Esophagus squamous epithelium (tissue), 5 donors: ENCODE data around the gene UBE2Q2. TPM values are rescaled to one million over a fixed set of nuclear protein-coding genes. Genes with fewer than 3 reads are reported as not detected.

Experiments
- DNase-seq: peaks from one replicate; lab custom pipeline; 2025; lab: John Stamatoyannopoulos, UW
- H3K27ac ChIP-seq, 4 donors: fragments of 200-600 bp; sonication (generic); one replicate each; pipeline ENCODE4 v1.5.1; 2016 to 2019; ENCODE audit warnings: mild to moderate bottlenecking in 1 of 4
- H3K27me3 ChIP-seq, 4 donors: fragments of 200-600 bp; sonication (generic); 1 replicate in 3 of 4; 2 replicates in 1 of 4; pipeline versions ENCODE4 v1.5.1 to v1.6.0; 2017 to 2021; ENCODE audit warnings: antibody characterized with exemption in 1 of 4
- H3K36me3 ChIP-seq, 3 donors: fragments of 200-600 bp; sonication (generic); one replicate each; pipeline ENCODE4 v1.5.1; 2016 to 2019
- H3K4me1 ChIP-seq, 3 donors: fragments of 200-600 bp; sonication (generic); one replicate each; pipeline ENCODE4 v1.5.1; 2017 to 2019
- H3K4me3 ChIP-seq, 4 donors: fragments of 200-600 bp; sonication (generic); 1 replicate in 3 of 4; 2 replicates in 1 of 4; pipeline ENCODE4 v1.5.1; 2016 to 2019; ENCODE audit warnings: mild to moderate bottlenecking in 2 of 4, moderate library complexity in 1 of 4
- H3K9me3 ChIP-seq, 3 donors: fragments of 200-600 bp; sonication (generic); one replicate each; pipeline ENCODE4 v1.5.1; 2016 to 2019
- POLR2A ChIP-seq, 4 donors: fragments of 450-650 bp; IDR thresholded peaks; one replicate each; pipeline ENCODE4 v1.6.1; 2017; ENCODE audit warnings: antibody characterized with exemption in 4 of 4, mild to moderate bottlenecking in 4 of 4, moderate library complexity in 3 of 4
- WGBS, 2 donors: methylation state at CpG; one replicate each; pipeline ENCODE4 v1.1.5; 2018; 5-methylcytosine and 5-hydroxymethylcytosine counted together
- intact Hi-C: fragments of 100-400 bp; cut with DNase I; formaldehyde crosslinking; loops from one replicate; pipeline ENCODE4 v1.15.0; 2022
- total RNA-seq, 4 donors: library from RNA; depleted of rRNA; stranded (reverse); fragments of >200 nt; gene quantifications; one replicate each; pipeline ENCODE4 v1.1.0, GENCODE V29; 2016
- TF ChIP-seq, protein P1 (sequence below), 6 experiments: fragments of 450-650 bp in 4 of 6; fragments of 200-600 bp in 2 of 6; sonication (generic) in 2 of 6; IDR thresholded peaks; one replicate each; pipeline ENCODE4 v1.5.1; 2016 to 2019; ENCODE audit warnings: antibody characterized with exemption in 6 of 6, mild to moderate bottlenecking in 4 of 6, moderate library complexity in 4 of 6
- donor health status: DM: yes; HTN: yes; CAD: no.

UBE2Q2 gene
- total RNA-seq, 4 donors from 2014 or later: 9.1 to 40.2 (median 25.6) TPM

DNA sequence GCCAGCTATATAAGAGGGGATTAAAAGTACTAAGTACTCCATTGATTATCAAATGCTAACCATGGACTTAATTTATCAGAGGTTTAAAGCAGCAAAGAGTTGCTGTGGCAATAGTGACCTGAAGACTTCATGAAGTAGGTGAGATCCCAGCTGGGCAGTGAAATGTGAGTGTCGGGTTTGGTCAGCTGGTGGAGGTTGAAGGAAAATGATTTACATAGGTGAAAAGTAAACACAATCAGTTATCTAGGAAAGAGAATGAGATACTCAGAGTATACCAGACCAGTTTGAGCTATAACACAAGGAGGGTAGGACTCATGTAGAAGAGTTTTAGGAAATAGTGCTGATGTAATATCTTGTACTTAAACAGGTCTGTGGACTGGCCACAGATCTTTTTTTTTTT, 43.9 kb downstream of the UBE2Q2 start:
- H3K27me3 ChIP-seq: no peaks in the 10 kb centered on the region
- no peak for DNase-seq
- H3K27ac ChIP-seq: no peak overlapping the region
- intact Hi-C loops: no loop called here
- H3K9me3 ChIP-seq: no peaks in the 10 kb centered on the region
- peaks cover 0 to 55% (median 0%) of the 10 kb centered on the region in 3 donors for H3K36me3 ChIP-seq
- no peak for TF ChIP-seq POLR2A (IDR thresholded peaks at IDR 0.05)
- no peak overlapping the region for H3K4me3 ChIP-seq
- WGBS, 2 donors: 79 to 87% methylated on average over 1 of the region's 1 CpG
- H3K4me1 ChIP-seq: peaks cover 0 to 6% (median 0%) of the 10 kb centered on the region in 3 donors

- peaks cover 0 to 6% (median 0%) of the 10 kb centered on the region in 3 donors for H3K4me1 ChIP-seq
- H3K4me3 ChIP-seq: no peak overlapping the region
- H3K36me3 ChIP-seq: peaks cover 0 to 47% (median 0%) of the 10 kb centered on the region in 3 donors
- intact Hi-C loops: no loop called here
- no peak for DNase-seq
- H3K9me3 ChIP-seq: no peaks in the 10 kb centered on the region
- TF ChIP-seq, protein P1, sequence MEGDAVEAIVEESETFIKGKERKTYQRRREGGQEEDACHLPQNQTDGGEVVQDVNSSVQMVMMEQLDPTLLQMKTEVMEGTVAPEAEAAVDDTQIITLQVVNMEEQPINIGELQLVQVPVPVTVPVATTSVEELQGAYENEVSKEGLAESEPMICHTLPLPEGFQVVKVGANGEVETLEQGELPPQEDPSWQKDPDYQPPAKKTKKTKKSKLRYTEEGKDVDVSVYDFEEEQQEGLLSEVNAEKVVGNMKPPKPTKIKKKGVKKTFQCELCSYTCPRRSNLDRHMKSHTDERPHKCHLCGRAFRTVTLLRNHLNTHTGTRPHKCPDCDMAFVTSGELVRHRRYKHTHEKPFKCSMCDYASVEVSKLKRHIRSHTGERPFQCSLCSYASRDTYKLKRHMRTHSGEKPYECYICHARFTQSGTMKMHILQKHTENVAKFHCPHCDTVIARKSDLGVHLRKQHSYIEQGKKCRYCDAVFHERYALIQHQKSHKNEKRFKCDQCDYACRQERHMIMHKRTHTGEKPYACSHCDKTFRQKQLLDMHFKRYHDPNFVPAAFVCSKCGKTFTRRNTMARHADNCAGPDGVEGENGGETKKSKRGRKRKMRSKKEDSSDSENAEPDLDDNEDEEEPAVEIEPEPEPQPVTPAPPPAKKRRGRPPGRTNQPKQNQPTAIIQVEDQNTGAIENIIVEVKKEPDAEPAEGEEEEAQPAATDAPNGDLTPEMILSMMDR (IDR thresholded peaks at IDR 0.05): no peak
- TF ChIP-seq POLR2A (IDR thresholded peaks at IDR 0.05): no peak
- H3K27ac ChIP-seq: peak overlapping the region in 2 of 4 donors; percentile 8 to 21
- H3K27me3 ChIP-seq: no peaks in the 10 kb centered on the region
Measured at GRCh38 chr15:75891895-75892294, 48.6 kb downstream of the UBE2Q2 start.

DNA sequence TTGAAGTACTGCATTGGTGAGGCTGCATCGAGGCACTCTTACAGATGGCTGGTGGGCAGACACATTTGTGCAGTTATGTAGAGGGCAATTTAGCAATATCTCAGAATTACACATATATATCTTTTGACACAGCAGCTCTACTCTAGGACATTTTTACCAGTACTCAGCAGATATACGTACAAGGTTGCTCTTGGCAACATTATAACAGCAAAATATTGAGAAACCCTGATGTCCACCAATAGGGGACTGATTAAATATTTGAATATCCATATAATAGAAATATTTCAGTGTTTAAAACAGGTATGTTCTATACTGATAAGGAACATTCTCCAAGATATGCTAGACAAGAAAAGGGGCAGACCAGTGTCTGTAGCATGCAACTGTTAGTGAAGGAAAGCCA, 52.5 kb downstream of the UBE2Q2 start:
- intact Hi-C loops: no loop called here

DNA sequence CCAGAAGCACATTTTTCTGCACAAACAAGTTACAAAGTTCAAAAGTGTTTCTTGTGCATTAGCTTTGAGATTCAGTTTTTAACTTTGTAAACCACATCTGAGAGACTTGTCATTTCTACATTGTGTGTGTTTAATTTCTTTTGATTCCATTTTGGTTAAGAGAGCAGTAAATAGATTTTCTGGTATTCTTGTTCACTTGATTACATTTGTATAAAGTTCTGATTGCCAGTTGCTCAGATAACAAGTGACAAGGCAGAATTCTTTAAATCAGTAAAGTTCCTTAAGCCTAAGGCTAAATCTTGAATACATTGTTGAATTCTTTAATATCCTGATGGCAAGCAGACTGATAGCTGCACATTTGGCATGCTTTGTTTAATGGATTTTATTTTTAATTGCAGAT, 57.3 kb downstream of the UBE2Q2 start:
- Histone ChIP-seq H3K27ac (no peak overlapping the region), H3K4me3 (no peak overlapping the region), H3K27me3 (no peaks in the 10 kb centered on the region), H3K4me1 (peaks cover 0 to 21% (median 8%) of the 10 kb centered on the region in 3 donors), H3K9me3 (no peaks in the 10 kb centered on the region), H3K36me3 (peaks cover 0 to 30% (median 0%) of the 10 kb centered on the region in 3 donors)
- TF ChIP-seq, protein P1 (IDR thresholded peaks at IDR 0.05): no peak
- TF ChIP-seq POLR2A (IDR thresholded peaks at IDR 0.05): no peak
- intact Hi-C loops: no loop called here
- DNase-seq: no peak

More for the DNA sequence above, 52.5 kb downstream of the UBE2Q2 start:
- DNase-seq: no peak
- Histone ChIP-seq H3K9me3 (no peaks in the 10 kb centered on the region), H3K27me3 (no peaks in the 10 kb centered on the region), H3K36me3 (peaks cover 0 to 54% (median 0%) of the 10 kb centered on the region in 3 donors), H3K27ac (no peak overlapping the region), H3K4me1 (peaks cover 0 to 6% (median 0%) of the 10 kb centered on the region in 3 donors), H3K4me3 (no peak overlapping the region)
- 71 to 77% methylated on average over 2 of the region's 2 CpGs for WGBS, 2 donors
- TF ChIP-seq, protein P1 (IDR thresholded peaks at IDR 0.05): no peak
- no peak for TF ChIP-seq POLR2A (IDR thresholded peaks at IDR 0.05)

GRCh38 chr15:75902129-75902557, 58.9 kb downstream of the UBE2Q2 start:
- TF ChIP-seq, protein P1 (IDR thresholded peaks at IDR 0.05): no peak
- TF ChIP-seq POLR2A (IDR thresholded peaks at IDR 0.05): no peak
- Histone ChIP-seq H3K36me3 (peaks cover 0 to 38% (median 0%) of the 10 kb centered on the region in 3 donors), H3K4me3 (no peak overlapping the region), H3K27me3 (no peaks in the 10 kb centered on the region), H3K4me1 (peaks cover 0 to 27% (median 8%) of the 10 kb centered on the region in 3 donors), H3K9me3 (no peaks in the 10 kb centered on the region), H3K27ac (no peak overlapping the region)
- DNase-seq: no peak
- intact Hi-C loops: no loop called here
- 66 to 79% methylated on average over 8 of the region's 8 CpGs for WGBS, 2 donors
